ENCODE measurements around the gene SFTA2. TPM values are rescaled to one million over a fixed set of nuclear protein-coding genes. Genes with fewer than 3 reads are reported as not detected.

Gene SFTA2
- total and polyA plus RNA-seq, 2 donors (not counting 1 experiment from before 2014, with no cell fraction given) = not detected

DNA sequence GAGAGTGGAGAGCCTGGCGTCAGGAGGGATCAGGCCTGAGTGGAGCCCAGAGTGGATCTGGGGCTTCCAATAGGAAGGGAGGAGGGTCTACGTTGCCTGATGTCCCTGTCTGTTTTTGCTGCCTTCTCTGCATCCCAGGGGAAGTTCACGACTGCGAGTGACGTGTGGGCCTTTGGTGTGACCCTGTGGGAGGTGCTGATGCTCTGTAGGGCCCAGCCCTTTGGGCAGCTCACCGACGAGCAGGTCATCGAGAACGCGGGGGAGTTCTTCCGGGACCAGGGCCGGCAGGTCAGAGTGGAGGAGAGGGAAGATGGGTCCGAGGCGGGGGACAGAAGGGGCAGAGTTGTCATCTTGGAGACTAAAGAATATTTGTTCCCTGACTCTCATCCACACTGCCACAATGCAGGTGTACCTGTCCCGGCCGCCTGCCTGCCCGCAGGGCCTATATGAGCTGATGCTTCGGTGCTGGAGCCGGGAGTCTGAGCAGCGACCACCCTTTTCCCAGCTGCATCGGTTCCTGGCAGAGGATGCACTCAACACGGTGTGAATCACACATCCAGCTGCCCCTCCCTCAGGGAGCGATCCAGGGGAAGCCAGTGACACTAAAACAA, 33.1 kb downstream of the SFTA2 start:
- Histone ChIP-seq H3K9me3 (ENCODE audit: control extremely low read depth in 1 of 3, control insufficient read depth in 2 of 3, insufficient read depth in 1 of 3, low read length in 2 of 3) (no peaks in the 10 kb centered on the region), H3K4me3 (ENCODE audit: control extremely low read depth in 1 of 5, extremely low read depth in 1 of 5, insufficient read depth in 1 of 5, low read depth in 2 of 5, low read length in 4 of 5) (no peak overlapping the region), H3K9ac (ENCODE audit: low read length) (no peak overlapping the region), H4K20me1 (ENCODE audit: control insufficient read depth, insufficient read depth, low read length, poor library complexity, severe bottlenecking) (peaks cover 4% of the 10 kb centered on the region), H2AFZ (ENCODE audit: insufficient read depth, low read depth, low read length, poor library complexity, severe bottlenecking) (no peak overlapping the region), H3K79me2 (ENCODE audit: control insufficient read depth, insufficient read depth, low read length) (no peaks in the 10 kb centered on the region), H3K4me1 (ENCODE audit: control insufficient read depth in 2 of 2, insufficient read depth in 2 of 2, low read length in 2 of 2) (peaks cover 17 to 18% of the 10 kb centered on the region in 2 donors), H3K36me3 (replicated peaks in 1 of 2; ENCODE audit: control extremely low read depth in 1 of 2, control insufficient read depth in 1 of 2, extremely low read depth in 1 of 2, insufficient read depth in 2 of 2, low read length in 1 of 2) (peaks cover 0 to 45% of the 10 kb centered on the region in 2 experiments), H3K27me3 (replicated peaks in 1 of 4; ENCODE audit: control extremely low read depth in 1 of 4, control insufficient read depth in 3 of 4, insufficient read depth in 4 of 4, low read length in 3 of 4) (no peaks in the 10 kb centered on the region), H3K27ac (ENCODE audit: low read length in 2 of 2) (no peak overlapping the region), H3K4me2 (replicated peaks; ENCODE audit: low read depth, low read length, poor library complexity, severe bottlenecking) (no peak overlapping the region)
- ChIA-PET CTCF (interaction anchor here (1.0 to 1.3 kb wide), 2 partner anchors 14 to 188 kb away, joined by 3 read pairs; partner anchors contain the start of gene DDR1), POLR2A (no interaction called here)
- H3K27me3 Mint-ChIP-seq = no peaks in the 10 kb centered on the region
- intact Hi-C loops (cut with micrococcal nuclease) = no loop called here
- H3K27ac Mint-ChIP-seq = no peak overlapping the region
- 94% methylated on average over 18 of the region's 23 CpGs for WGBS (ENCODE audit: insufficient coverage)
- H3K4me1 Mint-ChIP-seq = peaks cover 15% of the 10 kb centered on the region
- no peaks in the 10 kb centered on the region for H3K9me3 Mint-ChIP-seq (ENCODE audit: insufficient read depth)
- H3K4me3 Mint-ChIP-seq = no peak overlapping the region
- TF ChIP-seq, protein P1, sequence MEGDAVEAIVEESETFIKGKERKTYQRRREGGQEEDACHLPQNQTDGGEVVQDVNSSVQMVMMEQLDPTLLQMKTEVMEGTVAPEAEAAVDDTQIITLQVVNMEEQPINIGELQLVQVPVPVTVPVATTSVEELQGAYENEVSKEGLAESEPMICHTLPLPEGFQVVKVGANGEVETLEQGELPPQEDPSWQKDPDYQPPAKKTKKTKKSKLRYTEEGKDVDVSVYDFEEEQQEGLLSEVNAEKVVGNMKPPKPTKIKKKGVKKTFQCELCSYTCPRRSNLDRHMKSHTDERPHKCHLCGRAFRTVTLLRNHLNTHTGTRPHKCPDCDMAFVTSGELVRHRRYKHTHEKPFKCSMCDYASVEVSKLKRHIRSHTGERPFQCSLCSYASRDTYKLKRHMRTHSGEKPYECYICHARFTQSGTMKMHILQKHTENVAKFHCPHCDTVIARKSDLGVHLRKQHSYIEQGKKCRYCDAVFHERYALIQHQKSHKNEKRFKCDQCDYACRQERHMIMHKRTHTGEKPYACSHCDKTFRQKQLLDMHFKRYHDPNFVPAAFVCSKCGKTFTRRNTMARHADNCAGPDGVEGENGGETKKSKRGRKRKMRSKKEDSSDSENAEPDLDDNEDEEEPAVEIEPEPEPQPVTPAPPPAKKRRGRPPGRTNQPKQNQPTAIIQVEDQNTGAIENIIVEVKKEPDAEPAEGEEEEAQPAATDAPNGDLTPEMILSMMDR (IDR thresholded peaks at IDR 0.05) = no peak
- TF ChIP-seq EZH2 (IDR thresholded peaks at IDR 0.05; ENCODE audit: borderline replicate concordance, insufficient read depth, low read depth, low read length, poor library complexity, severe bottlenecking) = no peak
- DNase-seq (no peak), ATAC-seq (ENCODE audit: low read depth) (no peak)

DNA sequence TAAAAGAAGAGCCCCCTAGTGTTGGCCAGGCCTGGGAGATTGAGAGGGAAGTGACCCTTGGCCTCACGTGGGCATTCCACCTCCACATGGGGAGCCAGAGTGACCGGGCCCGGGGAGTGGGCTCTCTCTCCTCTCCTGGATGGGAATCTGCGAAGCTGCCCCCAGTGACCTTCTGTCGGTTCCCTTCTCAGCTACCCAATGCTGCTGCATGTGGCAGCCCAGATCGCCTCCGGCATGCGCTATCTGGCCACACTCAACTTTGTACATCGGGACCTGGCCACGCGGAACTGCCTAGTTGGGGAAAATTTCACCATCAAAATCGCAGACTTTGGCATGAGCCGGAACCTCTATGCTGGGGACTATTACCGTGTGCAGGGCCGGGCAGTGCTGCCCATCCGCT, 34.1 kb downstream of the SFTA2 start:
- H3K27me3 ChIP-seq (replicated peaks in 1 of 4; ENCODE audit: control extremely low read depth in 1 of 4, control insufficient read depth in 3 of 4, insufficient read depth in 4 of 4, low read length in 3 of 4) = no peaks in the 10 kb centered on the region
- peaks cover 11% of the 10 kb centered on the region for H3K4me1 Mint-ChIP-seq
- peaks cover 12% of the 10 kb centered on the region for H4K20me1 ChIP-seq (ENCODE audit: control insufficient read depth, insufficient read depth, low read length, poor library complexity, severe bottlenecking)
- H3K4me3 Mint-ChIP-seq = no peak overlapping the region
- no peaks in the 10 kb centered on the region for H3K9me3 Mint-ChIP-seq (ENCODE audit: insufficient read depth)
- H3K4me2 ChIP-seq (replicated peaks; ENCODE audit: low read depth, low read length, poor library complexity, severe bottlenecking) = no peak overlapping the region
- H3K27me3 Mint-ChIP-seq = no peaks in the 10 kb centered on the region
- no peak overlapping the region for H3K27ac Mint-ChIP-seq
- no peak for DNase-seq
- no peak overlapping the region for H2AFZ ChIP-seq (ENCODE audit: insufficient read depth, low read depth, low read length, poor library complexity, severe bottlenecking)
- 93% methylated on average over 16 of the region's 16 CpGs for WGBS (ENCODE audit: insufficient coverage)
- ATAC-seq (ENCODE audit: low read depth) = no peak
- H3K27ac ChIP-seq (ENCODE audit: low read length in 2 of 2) = no peak overlapping the region
- no peak overlapping the region for H3K4me3 ChIP-seq (ENCODE audit: control extremely low read depth in 1 of 5, extremely low read depth in 1 of 5, insufficient read depth in 1 of 5, low read depth in 2 of 5, low read length in 4 of 5)
- H3K9me3 ChIP-seq (ENCODE audit: control extremely low read depth in 1 of 3, control insufficient read depth in 2 of 3, insufficient read depth in 1 of 3, low read length in 2 of 3) = no peaks in the 10 kb centered on the region
- TF ChIP-seq, protein P1 (IDR thresholded peaks at IDR 0.05) = no peak
- TF ChIP-seq EZH2 (IDR thresholded peaks at IDR 0.05; ENCODE audit: borderline replicate concordance, insufficient read depth, low read depth, low read length, poor library complexity, severe bottlenecking) = no peak
- CTCF ChIA-PET = no interaction called here
- POLR2A ChIA-PET = no interaction called here
- peaks cover 8% of the 10 kb centered on the region in 2 donors for H3K4me1 ChIP-seq (ENCODE audit: control insufficient read depth in 2 of 2, insufficient read depth in 2 of 2, low read length in 2 of 2)
- H3K79me2 ChIP-seq (ENCODE audit: control insufficient read depth, insufficient read depth, low read length) = no peaks in the 10 kb centered on the region
- no peak overlapping the region for H3K9ac ChIP-seq (ENCODE audit: low read length)
- intact Hi-C loops (cut with micrococcal nuclease) = no loop called here
- H3K36me3 ChIP-seq (replicated peaks in 1 of 2; ENCODE audit: control extremely low read depth in 1 of 2, control insufficient read depth in 1 of 2, extremely low read depth in 1 of 2, insufficient read depth in 2 of 2, low read length in 1 of 2) = peaks cover 0 to 50% of the 10 kb centered on the region in 2 experiments

All from B cell (primary cell).